ENCODE measurements around the gene B4GALT6. TPM values are rescaled to one million over a fixed set of nuclear protein-coding genes. Genes with fewer than 3 reads are reported as not detected.

Gene B4GALT6
- total and polyA plus RNA-seq, 3 donors from 2014 or later: 12.1 to 19.5 (median 14.9) TPM

DNA sequence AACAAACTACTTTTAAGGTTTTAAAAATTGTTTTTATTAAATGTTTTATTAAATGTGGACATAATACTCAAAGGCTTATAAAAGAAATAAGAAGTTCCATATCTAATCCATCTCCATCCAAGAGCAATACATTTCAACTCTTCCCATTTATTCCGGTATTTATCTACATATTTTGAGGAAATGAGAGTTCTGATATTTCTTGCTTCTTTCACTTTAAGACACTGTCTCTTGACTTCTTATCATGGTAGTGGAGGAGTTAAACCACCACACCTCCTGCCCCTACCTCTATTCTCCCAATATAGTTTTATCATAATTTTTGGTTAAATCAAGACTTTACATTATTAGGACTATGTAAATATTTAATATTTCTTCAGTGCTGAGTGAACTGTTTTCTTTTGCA lies 52.0 kb downstream of the B4GALT6 start:
- WGBS, 2 donors: 91 to 93% methylated on average over 1 of the region's 1 CpG
- Histone ChIP-seq H3K4me1 (no peaks in the 10 kb centered on the region), H3K27ac (no peak overlapping the region), H3K4me3 (no peak overlapping the region), H3K9me3 (no peaks in the 10 kb centered on the region), H3K36me3 (ENCODE audit: low read depth, missing control alignments) (no peaks in the 10 kb centered on the region), H3K27me3 (no peaks in the 10 kb centered on the region)
- intact Hi-C loops (cut with DNase I; ENCODE audit: low total_unique reads): no loop called here
- TF ChIP-seq CTCF (IDR thresholded peaks at IDR 0.05) (no peak), POLR2A (IDR thresholded peaks at IDR 0.05) (no peak)
- DNase-seq: no peak

- DNase-seq: no peak
- intact Hi-C loops (cut with DNase I; ENCODE audit: low total_unique reads): no loop called here
- Histone ChIP-seq H3K27me3 (no peaks in the 10 kb centered on the region), H3K36me3 (ENCODE audit: low read depth, missing control alignments) (no peaks in the 10 kb centered on the region), H3K9me3 (no peaks in the 10 kb centered on the region), H3K4me1 (no peaks in the 10 kb centered on the region), H3K27ac (no peak overlapping the region), H3K4me3 (no peak overlapping the region)
- 91 to 94% methylated on average over 1 of the region's 1 CpG for WGBS, 2 donors
- TF ChIP-seq POLR2A (IDR thresholded peaks at IDR 0.05): no peak
- no peak for TF ChIP-seq CTCF (IDR thresholded peaks at IDR 0.05)
These were observed 52.9 kb downstream of the B4GALT6 start for GRCh38 chr18:31631526-31631925.

DNA sequence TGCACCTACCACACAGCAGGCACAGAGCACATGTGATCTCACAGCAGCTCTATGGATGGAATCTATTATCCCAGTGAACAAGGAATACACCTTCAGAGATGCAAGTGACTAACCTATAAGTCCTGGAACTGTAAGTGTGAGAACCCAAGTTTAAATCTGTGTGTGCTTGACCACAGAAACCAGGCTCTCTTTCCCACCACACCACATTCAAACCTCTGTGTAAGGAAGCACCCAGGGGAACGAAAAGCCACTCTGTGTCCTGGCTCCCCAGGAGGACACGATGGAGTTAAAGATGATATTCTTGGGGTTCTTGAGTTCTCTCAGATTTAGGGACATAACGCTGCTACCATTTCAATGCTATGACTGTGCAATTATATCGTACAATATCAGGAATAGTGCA lies 53.8 kb downstream of the B4GALT6 start:
- 81 to 92% methylated on average over 4 of the region's 4 CpGs for WGBS, 2 donors
- H3K27ac ChIP-seq: no peak overlapping the region
- no peaks in the 10 kb centered on the region for H3K9me3 ChIP-seq
- TF ChIP-seq CTCF (IDR thresholded peaks at IDR 0.05) (no peak), POLR2A (IDR thresholded peaks at IDR 0.05) (no peak)
- no peak overlapping the region for H3K4me3 ChIP-seq
- no peak for DNase-seq
- no peaks in the 10 kb centered on the region for H3K4me1 ChIP-seq
- H3K36me3 ChIP-seq (ENCODE audit: low read depth, missing control alignments): no peaks in the 10 kb centered on the region
- intact Hi-C loops (cut with DNase I; ENCODE audit: low total_unique reads): no loop called here
- no peaks in the 10 kb centered on the region for H3K27me3 ChIP-seq

DNA sequence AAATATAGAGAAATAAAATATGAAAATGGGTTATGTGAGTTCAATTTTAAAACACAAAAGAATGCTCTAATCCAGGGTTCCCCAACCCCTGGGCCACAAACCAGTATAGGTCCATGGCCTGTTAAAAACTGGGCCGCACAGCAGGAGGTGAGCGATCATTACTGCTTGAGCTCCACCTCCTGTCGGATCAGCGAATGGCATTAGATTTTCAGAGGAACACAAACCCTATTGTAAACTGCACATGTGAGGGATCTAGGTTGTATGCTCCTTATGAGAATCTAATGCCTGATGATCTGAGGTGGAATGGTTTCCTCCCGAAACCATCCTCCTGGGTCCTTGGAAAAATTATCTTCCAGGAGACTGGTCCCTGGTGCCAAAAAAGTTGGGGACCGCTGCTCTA lies 58.0 kb downstream of the B4GALT6 start:
- Histone ChIP-seq H3K27me3 (no peaks in the 10 kb centered on the region), H3K9me3 (no peaks in the 10 kb centered on the region), H3K36me3 (ENCODE audit: low read depth, missing control alignments) (no peaks in the 10 kb centered on the region), H3K4me1 (no peaks in the 10 kb centered on the region), H3K27ac (no peak overlapping the region), H3K4me3 (no peak overlapping the region)
- intact Hi-C loops (cut with DNase I; ENCODE audit: low total_unique reads): no loop called here
- TF ChIP-seq CTCF (IDR thresholded peaks at IDR 0.05): no peak
- TF ChIP-seq POLR2A (IDR thresholded peaks at IDR 0.05): no peak
- WGBS, 2 donors: 92 to 95% methylated on average over 6 of the region's 6 CpGs
- no peak for DNase-seq

DNA sequence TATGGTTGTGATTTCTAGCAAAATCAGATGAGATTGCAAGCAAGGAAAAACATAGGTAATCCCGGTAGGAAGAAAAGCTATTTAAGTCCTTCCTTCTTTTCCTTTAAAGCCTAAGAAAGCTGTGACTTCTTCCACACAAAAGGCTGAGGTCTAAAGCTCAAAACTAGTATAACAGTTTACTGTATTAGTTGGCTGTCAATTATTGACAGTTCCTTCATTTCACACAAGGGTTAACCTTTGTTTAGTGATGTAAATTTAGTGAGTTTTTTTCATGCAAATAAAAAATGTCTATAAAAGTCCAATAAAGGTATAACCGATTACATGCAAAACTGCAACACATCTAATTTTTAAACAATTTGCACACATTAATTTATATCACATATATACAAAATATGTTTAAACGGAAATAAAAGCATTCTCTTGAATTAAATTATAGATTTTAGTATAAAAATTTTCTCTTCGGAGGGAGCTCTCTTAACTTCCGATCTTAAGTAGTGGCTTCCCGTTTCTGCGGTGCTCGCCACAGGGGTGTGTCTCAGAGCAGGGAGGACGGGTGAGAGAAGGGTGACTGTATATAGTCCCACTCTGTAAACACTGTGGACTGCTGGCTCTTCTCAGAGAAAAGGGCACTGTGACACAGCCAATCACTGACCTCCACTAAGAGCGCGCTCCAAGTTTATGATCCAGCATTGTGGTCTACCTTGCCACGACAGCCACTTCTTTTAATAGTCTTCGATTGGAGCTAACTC lies 59.3 kb downstream of the B4GALT6 start:
- no peaks in the 10 kb centered on the region for H3K36me3 ChIP-seq (ENCODE audit: low read depth, missing control alignments)
- H3K4me3 ChIP-seq: no peak overlapping the region
- no peak overlapping the region for H3K27ac ChIP-seq
- WGBS, 2 donors: 90 to 93% methylated on average over 13 of the region's 13 CpGs
- intact Hi-C loops (cut with DNase I; ENCODE audit: low total_unique reads): no loop called here
- DNase-seq: no peak
- no peaks in the 10 kb centered on the region for H3K4me1 ChIP-seq
- no peaks in the 10 kb centered on the region for H3K9me3 ChIP-seq
- TF ChIP-seq CTCF (IDR thresholded peaks at IDR 0.05): no peak
- TF ChIP-seq POLR2A (IDR thresholded peaks at IDR 0.05): no peak
- H3K27me3 ChIP-seq: no peaks in the 10 kb centered on the region
